Measurements from ENCODE around the gene ABI1.

GRCh38 chr10:26733750-26734568 lies 126.8 kb downstream of the ABI1 start:
- TF ChIP-seq CTCF (IDR thresholded peaks at IDR 0.05; ENCODE audit: low read depth, low read length, missing input control) (no peak), REST (IDR thresholded peaks at IDR 0.05) (peak; percentile 76), FOXA1 (IDR thresholded peaks at IDR 0.05) (peak; percentile 89), YY1 (IDR thresholded peaks at IDR 0.05) (peak; percentile 77), RAD21 (IDR thresholded peaks at IDR 0.05) (peak; percentile 52 to 53), GABPA (IDR thresholded peaks at IDR 0.05 in 1 of 2, conservative IDR thresholded peaks at IDR 0.05 in 1 of 2) (peak in 1 of 2 donors; percentile 52), ATF3 (IDR thresholded peaks at IDR 0.05) (no peak), ZBTB33 (IDR thresholded peaks at IDR 0.05) (peak; percentile 94), JUND (IDR thresholded peaks at IDR 0.05) (peak; percentile 47 to 88), TAF1 (conservative IDR thresholded peaks at IDR 0.05) (peak; percentile 53)

All from liver (tissue), 3 donors.